Measurements from ENCODE around the gene SIK3. TPM values are rescaled to one million over a fixed set of nuclear protein-coding genes. Genes with fewer than 3 reads are reported as not detected.

The SIK3 gene
- total RNA-seq, 1 experiment from 2014 or later, result 31.4 TPM

DNA sequence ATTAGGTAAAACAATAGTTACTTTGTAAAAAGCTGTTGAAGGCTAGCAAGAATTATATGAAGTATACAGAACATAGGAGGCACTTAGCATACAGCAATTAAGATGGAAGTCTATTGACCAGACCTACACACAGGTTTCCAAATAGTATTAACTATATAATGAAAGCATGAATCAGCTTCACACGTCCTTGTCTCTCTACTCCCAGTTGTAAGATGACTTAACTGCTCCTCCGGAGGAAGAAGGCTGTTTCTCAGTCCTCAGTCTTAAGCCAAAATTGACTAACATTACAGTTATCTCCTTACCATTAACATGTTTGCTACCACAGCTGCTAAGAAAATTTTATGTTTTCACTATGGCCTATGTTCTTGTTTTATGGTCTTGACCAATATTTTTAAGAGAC lies 24.7 kb downstream of the SIK3 start:
- no CpG with 5 or more reads among the region's 2 CpGs for WGBS (ENCODE audit: extremely low coverage, insufficient read length, low lambda C conversion rate)
- Mint-ChIP-seq H3K27ac (peak overlapping the region in 1 of 3 experiments; percentile 53; a peak in 1 of 7 replicates), H3K36me3 (ENCODE audit: insufficient read depth in 1 of 3, low read depth in 3 of 3) (peaks cover 0 to 5% (median 0%) of the 10 kb centered on the region in 3 experiments; a peak in 2 of 7 replicates), H3K27me3 (ENCODE audit: low read depth) (no peaks in the 10 kb centered on the region), H3K9me3 (no peaks in the 10 kb centered on the region; a peak in 2 of 5 replicates), H3K4me3 (no peak overlapping the region; a peak in 1 of 5 replicates), H3K4me1 (peaks cover 32 to 43% of the 10 kb centered on the region in 2 experiments)
- DNase-seq, result no peak
- H2BK120ac ChIP-seq (ENCODE audit: low read depth, low read length, poor library complexity, severe bottlenecking), result no peak overlapping the region
- H3K4ac ChIP-seq (ENCODE audit: low read depth, low read length), result no peak overlapping the region
- TF ChIP-seq, protein P1, sequence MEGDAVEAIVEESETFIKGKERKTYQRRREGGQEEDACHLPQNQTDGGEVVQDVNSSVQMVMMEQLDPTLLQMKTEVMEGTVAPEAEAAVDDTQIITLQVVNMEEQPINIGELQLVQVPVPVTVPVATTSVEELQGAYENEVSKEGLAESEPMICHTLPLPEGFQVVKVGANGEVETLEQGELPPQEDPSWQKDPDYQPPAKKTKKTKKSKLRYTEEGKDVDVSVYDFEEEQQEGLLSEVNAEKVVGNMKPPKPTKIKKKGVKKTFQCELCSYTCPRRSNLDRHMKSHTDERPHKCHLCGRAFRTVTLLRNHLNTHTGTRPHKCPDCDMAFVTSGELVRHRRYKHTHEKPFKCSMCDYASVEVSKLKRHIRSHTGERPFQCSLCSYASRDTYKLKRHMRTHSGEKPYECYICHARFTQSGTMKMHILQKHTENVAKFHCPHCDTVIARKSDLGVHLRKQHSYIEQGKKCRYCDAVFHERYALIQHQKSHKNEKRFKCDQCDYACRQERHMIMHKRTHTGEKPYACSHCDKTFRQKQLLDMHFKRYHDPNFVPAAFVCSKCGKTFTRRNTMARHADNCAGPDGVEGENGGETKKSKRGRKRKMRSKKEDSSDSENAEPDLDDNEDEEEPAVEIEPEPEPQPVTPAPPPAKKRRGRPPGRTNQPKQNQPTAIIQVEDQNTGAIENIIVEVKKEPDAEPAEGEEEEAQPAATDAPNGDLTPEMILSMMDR (conservative IDR thresholded peaks at IDR 0.05), result no peak
- H3K9me3 ChIP-seq (ENCODE audit: control insufficient read depth, low read depth, low read length), result no peaks in the 10 kb centered on the region
- H2AFZ ChIP-seq (ENCODE audit: low read length), result no peak overlapping the region
- no peak overlapping the region for H2BK5ac ChIP-seq (ENCODE audit: insufficient read length, low read length)
- no peak overlapping the region for H3K9ac ChIP-seq (ENCODE audit: extremely low read depth, insufficient read length, low read length)
- H3K23me2 ChIP-seq (ENCODE audit: insufficient read length, low read depth, low read length, poor library complexity, severe bottlenecking), result no peaks in the 10 kb centered on the region
- no peak overlapping the region for H2BK12ac ChIP-seq (ENCODE audit: insufficient read length, low read depth, low read length)
- no peak overlapping the region for H3K4me2 ChIP-seq (ENCODE audit: insufficient read depth, insufficient read length, low read length)
- H3T11ph ChIP-seq (ENCODE audit: low read length), result no peak overlapping the region
- no peak overlapping the region for H2BK15ac ChIP-seq (ENCODE audit: low read depth, low read length)
- no peak overlapping the region for H4K5ac ChIP-seq (ENCODE audit: insufficient read length, low read depth, low read length)
- H3K14ac ChIP-seq (ENCODE audit: insufficient read depth, low read length), result no peak overlapping the region
- no peak overlapping the region for H4K91ac ChIP-seq (ENCODE audit: insufficient read length, low read depth, low read length)
- H3K27me3 ChIP-seq (ENCODE audit: insufficient read depth, low read length), result no peaks in the 10 kb centered on the region
- H3K79me2 ChIP-seq (ENCODE audit: insufficient read depth, low read length), result peaks cover 6% of the 10 kb centered on the region; the same call in 1 of the 2 replicates
- no peak overlapping the region for H3K27ac ChIP-seq (ENCODE audit: insufficient read length, low read depth, low read length)
- H3K23ac ChIP-seq (ENCODE audit: insufficient read length, low read depth, low read length), result no peak overlapping the region
- H3K18ac ChIP-seq (ENCODE audit: insufficient read length, low read depth, low read length), result no peak overlapping the region
- H4K20me1 ChIP-seq (ENCODE audit: control insufficient read depth, insufficient read depth, insufficient read length), result no peaks in the 10 kb centered on the region
- H2AK5ac ChIP-seq (ENCODE audit: insufficient read length, low read length), result no peak overlapping the region
- H2BK20ac ChIP-seq (ENCODE audit: low read depth, low read length, poor library complexity, severe bottlenecking), result no peak overlapping the region
- no peaks in the 10 kb centered on the region for H3K79me1 ChIP-seq (ENCODE audit: insufficient read depth, low read depth, low read length, poor library complexity, severe bottlenecking)
- peaks cover 8% of the 10 kb centered on the region; the same call in 1 of the 2 replicates for H3K4me1 ChIP-seq (ENCODE audit: insufficient read depth, low read length)
- no peak overlapping the region for H4K8ac ChIP-seq (replicated peaks; ENCODE audit: insufficient read length, low read depth, low read length)
- H3K56ac ChIP-seq (ENCODE audit: insufficient read length, low read depth, low read length), result no peak overlapping the region
